HG02840 (cell line): Measurements from ENCODE around the gene RAD51B.

ENCODE experiments used
- ATAC-seq: cut with Tn5 transposase; IDR thresholded peaks from one replicate; pipeline ENCODE4 v1.9.1; 2021; ENCODE audit warnings: mild to moderate bottlenecking, moderate library complexity, moderate number of reproducible peaks; ENCODE audit not compliant: unreplicated experiment, low FRiP score

Gene RAD51B

GRCh38 chr14:68584786-68585185, 765.2 kb downstream of the RAD51B start:
- no peak for ATAC-seq

GRCh38 chr14:68585690-68586089, 766.1 kb downstream of the RAD51B start:
- ATAC-seq: no peak

GRCh38 chr14:68586896-68587751, 767.5 kb downstream of the RAD51B start:
- no peak for ATAC-seq

- ATAC-seq: no peak
These were observed 768.4 kb downstream of the RAD51B start for GRCh38 chr14:68587931-68588330.

GRCh38 chr14:68589447-68590200, 770.0 kb downstream of the RAD51B start:
- no peak for ATAC-seq

- no peak for ATAC-seq
These were observed 770.6 kb downstream of the RAD51B start for GRCh38 chr14:68590201-68590522.

GRCh38 chr14:68591786-68592185, 772.2 kb downstream of the RAD51B start:
- ATAC-seq: no peak

GRCh38 chr14:68592948-68593556, 773.5 kb downstream of the RAD51B start:
- no peak for ATAC-seq

GRCh38 chr14:68593806-68594536, 774.4 kb downstream of the RAD51B start:
- no peak for ATAC-seq

GRCh38 chr14:68594737-68595380, 775.3 kb downstream of the RAD51B start:
- ATAC-seq: no peak

- ATAC-seq: no peak
These were observed 776.6 kb downstream of the RAD51B start for GRCh38 chr14:68596211-68596610.

GRCh38 chr14:68596701-68597100, 777.1 kb downstream of the RAD51B start:
- ATAC-seq: no peak

- ATAC-seq: no peak
These were observed 778.5 kb downstream of the RAD51B start for GRCh38 chr14:68598089-68598488.

- ATAC-seq: no peak
These were observed 779.3 kb downstream of the RAD51B start for GRCh38 chr14:68598621-68599447.

- ATAC-seq: no peak
These were observed 780.5 kb downstream of the RAD51B start for GRCh38 chr14:68599896-68600610.

GRCh38 chr14:68602507-68602906, 782.9 kb downstream of the RAD51B start:
- no peak for ATAC-seq

GRCh38 chr14:68603533-68604360, 784.2 kb downstream of the RAD51B start:
- ATAC-seq: no peak

- no peak for ATAC-seq
These were observed 784.8 kb downstream of the RAD51B start for GRCh38 chr14:68604361-68604730.
